Duodenal mucosa (tissue), 2 donors: ENCODE data around the gene KLHDC7B.

Experiments used
- H3K27ac ChIP-seq: one replicate; pipeline ENCODE4 v1.7.0; 2013; ENCODE audit warnings: low read depth, low read length
- H3K27me3 ChIP-seq, 2 donors: one replicate each; pipeline ENCODE4 v1.7.0; 2013; ENCODE audit warnings: low read length in 2 of 2, control low read depth in 1 of 2; ENCODE audit not compliant: insufficient read depth in 2 of 2, control insufficient read depth in 1 of 2
- H3K36me3 ChIP-seq, 2 donors: one replicate each; pipeline ENCODE4 v1.7.0; 2013; ENCODE audit warnings: low read length in 2 of 2, control low read depth in 1 of 2; ENCODE audit not compliant: insufficient read depth in 2 of 2, control insufficient read depth in 1 of 2
- H3K4me1 ChIP-seq, 2 donors: one replicate each; pipeline ENCODE4 v1.7.0; 2013; ENCODE audit warnings: low read length in 2 of 2, control low read depth in 1 of 2; ENCODE audit not compliant: insufficient read depth in 2 of 2, control insufficient read depth in 1 of 2
- H3K4me3 ChIP-seq, 2 donors: one replicate each; pipeline ENCODE4 v1.7.0; 2013; ENCODE audit warnings: low read length in 2 of 2, low read depth in 1 of 2
- H3K9ac ChIP-seq, 2 donors: one replicate each; pipeline ENCODE4 v1.7.0; 2013; ENCODE audit warnings: low read length in 2 of 2, low read depth in 1 of 2
- H3K9me3 ChIP-seq, 2 donors: one replicate each; pipeline ENCODE4 v1.7.0; 2013; ENCODE audit warnings: low read length in 2 of 2, control low read depth in 1 of 2; ENCODE audit not compliant: control insufficient read depth in 1 of 2

The KLHDC7B gene

DNA sequence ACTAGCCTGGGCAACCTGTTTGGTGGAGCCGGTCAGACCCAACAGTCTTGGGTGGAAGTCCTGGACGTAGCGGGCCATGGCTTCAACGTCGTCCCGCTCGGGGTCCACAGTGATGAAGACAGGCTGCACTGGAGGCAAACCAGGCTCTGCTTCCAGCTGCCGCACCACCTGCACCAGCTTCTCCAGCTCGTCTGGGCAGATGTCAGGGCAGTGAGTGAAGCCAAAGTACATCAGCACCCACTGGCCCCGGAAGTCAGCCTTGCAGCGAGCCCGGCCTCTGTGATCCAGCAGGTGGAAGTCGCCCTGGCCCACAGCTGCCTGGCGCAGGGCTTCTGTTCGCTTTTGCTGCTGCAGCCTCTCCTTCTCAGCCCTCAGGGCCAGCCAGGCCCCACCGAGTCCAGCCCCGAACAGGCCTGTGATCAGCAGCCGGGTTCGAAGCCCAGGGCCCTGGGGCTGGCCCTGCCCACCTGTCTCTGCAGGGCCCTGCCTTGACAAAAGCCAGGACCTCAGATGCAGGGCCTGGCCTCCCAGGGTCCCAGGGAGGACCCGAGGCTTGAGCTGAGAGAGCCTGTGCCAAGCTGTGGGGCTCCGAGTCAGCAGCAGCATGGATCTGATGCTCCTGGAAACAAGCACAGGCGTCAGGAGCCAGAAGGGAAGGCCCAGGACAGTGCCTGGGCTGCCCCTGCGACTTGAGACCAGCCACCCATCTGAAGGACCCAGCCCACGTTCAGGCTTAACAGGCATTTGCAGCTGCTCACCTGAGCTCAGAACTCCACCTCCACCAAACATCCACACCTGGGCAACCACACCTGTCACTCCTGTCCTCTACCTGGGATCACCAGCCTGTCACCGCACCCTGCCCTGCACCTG, 21.7 kb upstream of the KLHDC7B start:
- Histone ChIP-seq H3K27ac (no peak overlapping the region), H3K36me3 (peaks cover 17 to 37% of the 10 kb centered on the region in 2 donors), H3K4me1 (peaks cover 40 to 53% of the 10 kb centered on the region in 2 donors)

DNA sequence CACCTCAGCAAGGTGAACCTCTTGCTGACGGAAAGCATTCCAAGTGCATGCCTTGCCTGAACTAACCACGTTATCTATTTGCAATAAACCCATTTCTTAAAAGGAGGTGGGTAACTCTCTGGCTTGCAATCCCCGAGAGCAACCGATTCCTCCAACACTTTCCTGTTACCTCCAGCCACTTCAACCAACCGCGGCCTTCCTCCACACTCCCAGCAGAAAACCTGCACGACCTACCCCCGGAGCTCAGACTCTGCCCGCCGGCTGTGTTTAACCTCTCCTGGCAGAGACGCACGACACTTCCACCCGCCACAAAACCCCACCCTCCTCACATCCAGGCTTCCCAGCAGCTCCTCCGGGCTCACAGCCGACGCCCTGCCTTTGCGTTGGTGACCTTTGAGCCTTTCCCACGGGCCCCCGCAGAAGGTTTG, 21.0 kb upstream of the KLHDC7B start:
- peaks cover 44 to 60% of the 10 kb centered on the region in 2 donors for H3K4me1 ChIP-seq
- H3K27ac ChIP-seq, result peak overlapping the region; percentile 96
- peak overlapping the region; percentile 62 to 77 for H3K4me3 ChIP-seq
- H3K9ac ChIP-seq, result peak overlapping the region; percentile 72
- peaks cover 12 to 31% of the 10 kb centered on the region in 2 donors for H3K36me3 ChIP-seq
- H3K27me3 ChIP-seq, result no peaks in the 10 kb centered on the region
- H3K9me3 ChIP-seq, result no peaks in the 10 kb centered on the region

More for the DNA sequence above, 21.7 kb upstream of the KLHDC7B start:
- Histone ChIP-seq H3K4me3 (peak overlapping the region; percentile 62 to 77), H3K27me3 (no peaks in the 10 kb centered on the region), H3K9me3 (no peaks in the 10 kb centered on the region), H3K9ac (peak overlapping the region; percentile 72)

DNA sequence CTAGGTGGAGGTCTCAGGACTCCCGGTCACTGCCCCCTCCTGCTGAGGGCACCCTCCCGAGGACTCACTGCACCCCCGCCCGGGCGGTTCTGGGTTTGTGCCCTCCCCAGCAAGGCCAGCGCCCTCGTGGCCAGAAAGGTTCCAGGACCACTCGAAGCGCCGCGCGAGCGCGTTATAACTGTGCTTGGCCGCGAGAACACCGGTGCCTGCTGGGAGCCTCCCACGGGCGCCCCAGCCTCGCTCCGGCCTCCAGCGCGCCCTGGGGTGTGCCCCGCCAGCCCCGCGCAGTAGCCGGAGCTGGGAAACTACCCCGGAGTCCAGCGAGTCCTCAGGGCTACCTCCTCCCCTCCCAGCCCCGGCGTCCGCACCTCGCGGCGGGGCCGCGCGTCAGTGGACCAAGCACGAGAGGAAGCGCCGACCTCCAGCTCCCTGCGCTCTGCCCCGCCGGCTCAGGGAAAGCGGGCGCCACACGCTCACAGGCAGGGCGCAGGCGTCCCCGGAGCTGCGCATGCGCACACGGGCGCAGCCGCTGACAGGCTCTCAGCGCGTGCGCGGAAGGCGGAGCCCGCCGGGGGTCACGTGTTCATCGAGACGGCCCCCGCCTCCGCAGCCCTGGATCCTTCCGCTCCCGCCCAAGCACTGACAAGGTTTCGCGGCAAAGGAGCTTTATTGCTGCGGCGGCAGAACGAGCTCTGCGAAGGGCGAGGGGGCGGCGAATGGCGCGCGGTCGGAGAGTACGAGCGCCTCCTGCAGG, 20.4 kb upstream of the KLHDC7B start, which contains the start of gene SCO2:
Gene SCO2 (minus strand): TSS at position 495 of the 754 bp plus-strand sequence. CDS start 1,187 bp downstream, outside the sequence.
- Histone ChIP-seq H3K27ac (peak within 1 kb of the TSS; percentile 96), H3K9ac (peak within 1 kb of the TSS; percentile 72), H3K36me3 (peaks cover 12 to 31% of the 10 kb centered on the region in 2 donors), H3K4me1 (peaks cover 44 to 60% of the 10 kb centered on the region in 2 donors), H3K27me3 (no peaks in the 10 kb centered on the region), H3K4me3 (peak within 1 kb of the TSS; percentile 62 to 77), H3K9me3 (no peaks in the 10 kb centered on the region)

DNA sequence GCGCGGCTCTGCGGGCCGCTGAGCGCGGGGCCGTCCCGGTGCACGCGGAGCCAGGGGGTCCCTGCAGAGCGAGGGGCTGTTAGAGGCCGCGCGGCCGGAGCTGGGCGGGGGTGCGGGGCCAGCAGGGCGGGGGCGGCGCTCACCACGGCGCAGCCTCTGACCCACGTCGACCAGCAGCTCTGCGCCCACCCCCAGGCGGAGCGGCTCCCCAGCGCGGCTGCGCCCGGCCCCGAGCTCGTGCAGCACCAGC, 19.9 kb upstream of the KLHDC7B start:
- H3K27me3 ChIP-seq, result no peaks in the 10 kb centered on the region
- peak overlapping the region; percentile 96 for H3K27ac ChIP-seq
- peak overlapping the region; percentile 62 to 77 for H3K4me3 ChIP-seq
- H3K4me1 ChIP-seq, result peaks cover 44 to 60% of the 10 kb centered on the region in 2 donors
- H3K9me3 ChIP-seq, result no peaks in the 10 kb centered on the region
- peaks cover 12 to 30% of the 10 kb centered on the region in 2 donors for H3K36me3 ChIP-seq
- H3K9ac ChIP-seq, result peak overlapping the region; percentile 72

DNA sequence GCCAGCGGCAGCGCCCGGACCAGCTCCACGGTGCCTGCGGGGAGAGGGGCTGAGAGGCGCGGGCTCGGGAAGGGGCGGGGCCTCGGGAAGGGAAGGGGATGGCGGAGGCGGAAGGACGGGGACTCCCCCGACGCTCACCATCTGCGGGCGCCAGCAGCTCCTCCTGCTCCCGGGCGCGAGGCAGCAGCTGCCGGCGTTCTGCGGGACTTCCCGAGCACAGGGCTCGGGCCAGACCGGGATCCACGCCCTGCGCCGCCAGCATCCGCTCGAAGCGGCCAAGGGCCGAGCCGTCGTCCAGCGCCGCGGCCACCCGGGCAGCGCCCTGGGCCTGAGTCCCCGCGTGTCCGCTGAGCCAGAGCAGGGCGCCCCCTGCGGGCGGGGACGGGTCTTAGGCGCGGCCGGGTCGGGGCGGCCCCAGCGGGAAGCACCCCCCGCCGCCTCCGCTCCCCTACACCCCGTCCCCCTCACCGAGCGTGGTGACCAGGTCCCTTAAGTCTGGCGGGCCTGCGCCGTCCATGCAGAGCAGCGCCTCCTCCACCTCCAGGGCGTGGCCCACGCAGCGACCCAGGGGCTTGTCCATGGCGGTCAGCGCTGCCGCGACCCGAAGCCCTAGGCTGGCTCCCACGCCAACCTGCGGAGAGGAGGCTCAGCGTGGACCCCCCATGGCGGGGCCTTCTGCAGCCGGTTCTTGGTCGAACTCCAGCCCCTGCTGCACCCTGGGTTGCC, 19.4 kb upstream of the KLHDC7B start:
- peaks cover 12 to 25% of the 10 kb centered on the region in 2 donors for H3K36me3 ChIP-seq
- H3K27me3 ChIP-seq, result no peaks in the 10 kb centered on the region
- H3K27ac ChIP-seq, result peak overlapping the region; percentile 96
- peaks cover 44 to 60% of the 10 kb centered on the region in 2 donors for H3K4me1 ChIP-seq
- H3K9me3 ChIP-seq, result no peaks in the 10 kb centered on the region
- H3K9ac ChIP-seq, result peak overlapping the region; percentile 72
- H3K4me3 ChIP-seq, result peak overlapping the region; percentile 62 to 77

DNA sequence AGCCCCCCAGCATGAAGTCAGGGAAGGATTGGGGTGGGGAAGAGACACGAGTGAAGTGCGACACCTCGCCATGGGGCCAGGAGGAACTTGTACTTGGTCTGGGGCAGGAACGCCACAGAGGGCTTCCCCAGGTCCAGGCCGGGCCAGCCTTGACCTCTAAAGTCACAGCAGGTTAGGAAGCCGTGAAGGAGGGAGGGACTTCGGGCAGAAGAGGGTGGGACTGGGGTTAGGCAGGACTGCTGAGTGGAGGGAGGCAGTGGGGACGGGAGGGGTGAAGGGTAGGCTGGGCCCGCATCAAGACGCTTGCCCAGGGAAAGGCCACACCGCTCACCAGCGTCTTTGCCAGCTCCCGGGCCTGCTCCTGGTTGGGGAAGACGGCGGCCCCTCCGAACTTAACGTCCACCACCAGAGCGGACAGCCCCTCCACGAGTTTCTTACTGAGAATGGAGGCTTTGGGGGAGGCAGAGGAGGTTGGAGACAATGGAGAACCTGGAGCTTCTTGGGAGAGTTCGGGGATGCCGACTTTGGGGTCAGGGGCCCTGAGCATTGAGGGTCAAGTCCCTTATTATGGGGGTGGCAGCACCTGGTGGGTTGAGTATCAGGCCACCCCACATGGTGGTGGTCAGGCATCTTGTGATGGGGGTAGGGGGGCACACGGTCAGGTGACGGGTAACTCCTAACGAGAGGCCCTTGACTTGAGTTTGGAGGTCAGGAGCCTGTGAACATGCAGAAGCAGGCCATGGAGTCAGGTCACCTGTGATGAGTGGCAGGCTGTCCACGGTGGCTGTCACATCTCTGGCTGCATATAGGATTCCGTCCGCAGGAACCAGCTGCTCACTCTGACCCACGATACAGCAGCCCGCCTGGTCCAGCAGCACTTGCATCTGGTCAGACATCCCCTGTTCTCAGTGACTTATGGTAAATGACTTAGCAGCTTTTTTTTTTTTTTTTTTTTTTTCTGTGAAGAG, 18.6 kb upstream of the KLHDC7B start:
- Histone ChIP-seq H3K4me1 (peaks cover 44 to 60% of the 10 kb centered on the region in 2 donors), H3K27me3 (no peaks in the 10 kb centered on the region), H3K27ac (peak overlapping the region; percentile 96), H3K9me3 (no peaks in the 10 kb centered on the region), H3K4me3 (peak overlapping the region; percentile 62 to 77), H3K9ac (peak overlapping the region; percentile 72), H3K36me3 (peaks cover 8 to 17% of the 10 kb centered on the region in 2 donors)

DNA sequence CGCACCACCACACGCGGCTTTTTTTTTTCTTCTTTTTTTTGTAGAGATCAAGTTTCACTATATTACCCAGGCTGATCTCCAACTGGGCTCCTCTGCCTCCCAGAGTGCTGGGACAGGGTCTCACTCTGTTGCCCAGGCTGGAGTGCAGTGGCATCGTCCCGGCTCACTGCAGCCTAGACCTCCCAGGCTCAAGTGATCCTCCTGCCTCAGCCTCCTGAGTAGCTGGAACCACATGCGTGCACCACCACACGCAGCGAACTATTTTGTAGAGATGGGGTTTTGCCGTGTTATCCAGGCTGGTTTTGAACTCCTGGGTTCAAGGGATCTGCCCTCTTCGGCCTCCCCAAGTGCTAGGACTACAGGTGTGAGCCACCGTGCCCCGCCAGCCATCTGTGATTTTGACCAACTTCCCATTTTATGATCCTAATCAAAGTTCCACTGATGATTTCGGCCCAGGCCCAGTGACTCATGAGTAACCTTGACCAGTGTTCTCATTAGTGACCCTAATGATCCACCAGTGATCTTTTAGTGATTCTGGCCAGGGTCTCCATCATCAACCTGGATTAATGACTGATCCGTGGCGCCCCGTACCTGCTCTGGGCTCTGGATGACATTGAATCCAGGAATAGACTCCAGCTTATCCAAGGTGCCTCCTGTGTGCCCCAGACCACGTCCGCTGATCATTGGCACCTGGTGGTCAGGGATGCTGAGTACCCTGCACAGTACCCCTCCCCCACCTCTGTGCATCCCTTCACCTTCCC, 17.6 kb upstream of the KLHDC7B start:
- H3K9me3 ChIP-seq, result no peaks in the 10 kb centered on the region
- no peak overlapping the region for H3K27ac ChIP-seq
- H3K9ac ChIP-seq, result peak overlapping the region in 1 of 2 donors; percentile 16
- H3K27me3 ChIP-seq, result no peaks in the 10 kb centered on the region
- peak overlapping the region; percentile 2 to 85 for H3K4me3 ChIP-seq
- H3K4me1 ChIP-seq, result peaks cover 48 to 52% of the 10 kb centered on the region in 2 donors
- peaks cover 6 to 7% of the 10 kb centered on the region in 2 donors for H3K36me3 ChIP-seq

DNA sequence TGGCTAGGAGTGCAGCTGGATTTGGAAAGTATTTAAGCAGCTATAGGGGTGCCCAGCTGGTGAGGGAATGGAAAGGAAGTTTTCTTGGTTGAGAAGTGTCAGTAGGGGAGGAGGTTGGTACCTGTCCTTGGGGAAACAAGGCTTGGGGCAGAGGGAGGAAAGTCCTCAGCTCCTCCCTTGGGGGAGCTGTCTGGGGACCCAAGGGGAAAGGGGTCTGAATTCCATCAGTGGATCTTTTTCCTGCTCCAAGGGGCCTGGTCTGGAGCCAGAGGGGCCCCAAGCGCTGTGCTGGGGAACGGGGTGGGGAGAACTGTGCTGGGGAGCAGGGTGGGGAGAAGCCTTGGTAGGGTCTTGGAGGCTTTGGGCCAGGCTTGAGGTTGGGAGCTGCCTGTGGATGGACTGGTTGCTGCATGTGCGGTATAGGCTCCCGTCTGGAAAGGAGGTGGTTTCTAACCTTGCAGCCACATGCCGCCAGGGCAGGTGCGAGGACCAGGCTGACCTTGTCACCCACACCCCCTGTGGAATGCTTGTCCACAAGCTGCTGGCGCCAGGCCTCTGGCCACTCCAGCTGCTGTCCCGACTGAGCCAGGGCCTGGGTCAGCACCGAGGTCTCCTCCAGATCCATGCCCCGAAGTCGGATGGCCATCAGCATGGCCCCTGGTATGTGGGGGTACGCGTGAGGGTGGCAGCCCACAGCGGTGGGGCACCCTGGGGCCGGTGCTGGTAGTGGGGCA, 16.9 kb upstream of the KLHDC7B start:
- H3K27me3 ChIP-seq, result no peaks in the 10 kb centered on the region
- H3K4me3 ChIP-seq, result peak overlapping the region; percentile 66 to 85
- peaks cover 40 to 49% of the 10 kb centered on the region in 2 donors for H3K4me1 ChIP-seq
- no peaks in the 10 kb centered on the region for H3K36me3 ChIP-seq
- H3K9me3 ChIP-seq, result no peaks in the 10 kb centered on the region
- peak overlapping the region; percentile 81 for H3K27ac ChIP-seq
- H3K9ac ChIP-seq, result peak overlapping the region; percentile 78 to 98
